ENCODE data around the gene KIAA0232.

DNA sequence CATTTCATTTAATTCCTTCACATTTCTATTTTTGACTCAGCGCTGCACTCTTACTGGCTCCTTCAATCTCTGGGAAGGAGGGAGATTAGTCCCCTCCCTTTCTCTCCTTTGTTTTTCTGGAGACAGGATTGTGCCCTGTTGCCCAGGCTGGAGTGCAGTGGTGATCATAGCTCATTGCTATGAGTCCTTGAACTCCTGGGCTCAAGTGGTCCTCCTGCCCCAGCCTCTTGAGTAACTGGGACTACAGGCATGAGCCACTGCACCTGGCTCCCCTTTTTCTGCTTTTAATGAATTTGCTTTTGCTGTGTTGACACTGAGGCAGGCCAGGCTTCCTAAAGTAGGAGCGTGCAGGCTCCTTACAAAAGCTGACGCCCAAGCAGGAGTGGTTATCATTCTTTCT lies 137.6 kb downstream of the KIAA0232 start:
- TF ChIP-seq EZH2 (IDR thresholded peaks at IDR 0.05; ENCODE audit: insufficient read depth, poor library complexity, severe bottlenecking) (no peak), EZH2phosphoT487 (IDR thresholded peaks at IDR 0.05; ENCODE audit: insufficient read depth, low read depth) (no peak)

Data from GM23248 (cell line).